ENCODE results near the gene COG5.

Gene COG5

GRCh38 chr7:107494884-107495283 is 68.8 kb downstream of the COG5 start:
- Histone ChIP-seq H3K27ac (ENCODE audit: low read depth, low read length) (no peak overlapping the region), H3K4me3 (ENCODE audit: low read depth in 1 of 2, low read length in 2 of 2) (no peak overlapping the region), H3K36me3 (ENCODE audit: control insufficient read depth in 1 of 2, insufficient read depth in 2 of 2, low read length in 2 of 2) (peaks cover 0 to 3% of the 10 kb centered on the region in 2 donors), H3K9me3 (ENCODE audit: control insufficient read depth in 1 of 2, low read length in 2 of 2) (no peaks in the 10 kb centered on the region), H3K9ac (ENCODE audit: low read depth in 1 of 2, low read length in 2 of 2) (no peak overlapping the region), H3K27me3 (ENCODE audit: control insufficient read depth in 1 of 2, insufficient read depth in 2 of 2, low read length in 2 of 2) (no peaks in the 10 kb centered on the region), H3K4me1 (ENCODE audit: control insufficient read depth in 1 of 2, insufficient read depth in 2 of 2, low read length in 2 of 2) (no peaks in the 10 kb centered on the region)

- peaks cover 0 to 3% of the 10 kb centered on the region in 2 donors for H3K36me3 ChIP-seq (ENCODE audit: control insufficient read depth in 1 of 2, insufficient read depth in 2 of 2, low read length in 2 of 2)
- H3K27ac ChIP-seq (ENCODE audit: low read depth, low read length) = no peak overlapping the region
- no peak overlapping the region for H3K9ac ChIP-seq (ENCODE audit: low read depth in 1 of 2, low read length in 2 of 2)
- H3K4me1 ChIP-seq (ENCODE audit: control insufficient read depth in 1 of 2, insufficient read depth in 2 of 2, low read length in 2 of 2) = no peaks in the 10 kb centered on the region
- no peaks in the 10 kb centered on the region for H3K9me3 ChIP-seq (ENCODE audit: control insufficient read depth in 1 of 2, low read length in 2 of 2)
- no peak overlapping the region for H3K4me3 ChIP-seq (ENCODE audit: low read depth in 1 of 2, low read length in 2 of 2)
- H3K27me3 ChIP-seq (ENCODE audit: control insufficient read depth in 1 of 2, insufficient read depth in 2 of 2, low read length in 2 of 2) = no peaks in the 10 kb centered on the region
These were observed 69.4 kb downstream of the COG5 start for GRCh38 chr7:107494315-107494751.

- no peaks in the 10 kb centered on the region for H3K9me3 ChIP-seq (ENCODE audit: control insufficient read depth in 1 of 2, low read length in 2 of 2)
- H3K27me3 ChIP-seq (ENCODE audit: control insufficient read depth in 1 of 2, insufficient read depth in 2 of 2, low read length in 2 of 2) = no peaks in the 10 kb centered on the region
- no peak overlapping the region for H3K4me3 ChIP-seq (ENCODE audit: low read depth in 1 of 2, low read length in 2 of 2)
- no peaks in the 10 kb centered on the region for H3K4me1 ChIP-seq (ENCODE audit: control insufficient read depth in 1 of 2, insufficient read depth in 2 of 2, low read length in 2 of 2)
- H3K36me3 ChIP-seq (ENCODE audit: control insufficient read depth in 1 of 2, insufficient read depth in 2 of 2, low read length in 2 of 2) = peaks cover 0 to 3% of the 10 kb centered on the region in 2 donors
- no peak overlapping the region for H3K9ac ChIP-seq (ENCODE audit: low read depth in 1 of 2, low read length in 2 of 2)
- H3K27ac ChIP-seq (ENCODE audit: low read depth, low read length) = no peak overlapping the region
These were observed 70.8 kb downstream of the COG5 start for GRCh38 chr7:107492875-107493274.

GRCh38 chr7:107486041-107486440 is 77.7 kb downstream of the COG5 start:
- no peaks in the 10 kb centered on the region for H3K9me3 ChIP-seq (ENCODE audit: control insufficient read depth in 1 of 2, low read length in 2 of 2)
- no peaks in the 10 kb centered on the region for H3K27me3 ChIP-seq (ENCODE audit: control insufficient read depth in 1 of 2, insufficient read depth in 2 of 2, low read length in 2 of 2)
- no peak overlapping the region for H3K27ac ChIP-seq (ENCODE audit: low read depth, low read length)
- H3K9ac ChIP-seq (ENCODE audit: low read depth in 1 of 2, low read length in 2 of 2) = no peak overlapping the region
- no peak overlapping the region for H3K4me3 ChIP-seq (ENCODE audit: low read depth in 1 of 2, low read length in 2 of 2)
- no peaks in the 10 kb centered on the region for H3K4me1 ChIP-seq (ENCODE audit: control insufficient read depth in 1 of 2, insufficient read depth in 2 of 2, low read length in 2 of 2)
- no peaks in the 10 kb centered on the region for H3K36me3 ChIP-seq (ENCODE audit: control insufficient read depth in 1 of 2, insufficient read depth in 2 of 2, low read length in 2 of 2)

- H3K4me3 ChIP-seq (ENCODE audit: low read depth in 1 of 2, low read length in 2 of 2) = no peak overlapping the region
- no peaks in the 10 kb centered on the region for H3K4me1 ChIP-seq (ENCODE audit: control insufficient read depth in 1 of 2, insufficient read depth in 2 of 2, low read length in 2 of 2)
- no peaks in the 10 kb centered on the region for H3K36me3 ChIP-seq (ENCODE audit: control insufficient read depth in 1 of 2, insufficient read depth in 2 of 2, low read length in 2 of 2)
- no peak overlapping the region for H3K9ac ChIP-seq (ENCODE audit: low read depth in 1 of 2, low read length in 2 of 2)
- no peaks in the 10 kb centered on the region for H3K9me3 ChIP-seq (ENCODE audit: control insufficient read depth in 1 of 2, low read length in 2 of 2)
- H3K27ac ChIP-seq (ENCODE audit: low read depth, low read length) = no peak overlapping the region
- no peaks in the 10 kb centered on the region for H3K27me3 ChIP-seq (ENCODE audit: control insufficient read depth in 1 of 2, insufficient read depth in 2 of 2, low read length in 2 of 2)
These were observed 81.1 kb downstream of the COG5 start for GRCh38 chr7:107482571-107482970.

GRCh38 chr7:107480932-107481331 is 82.8 kb downstream of the COG5 start:
- Histone ChIP-seq H3K9ac (ENCODE audit: low read depth in 1 of 2, low read length in 2 of 2) (no peak overlapping the region), H3K4me1 (ENCODE audit: control insufficient read depth in 1 of 2, insufficient read depth in 2 of 2, low read length in 2 of 2) (no peaks in the 10 kb centered on the region), H3K27me3 (ENCODE audit: control insufficient read depth in 1 of 2, insufficient read depth in 2 of 2, low read length in 2 of 2) (no peaks in the 10 kb centered on the region), H3K27ac (ENCODE audit: low read depth, low read length) (no peak overlapping the region), H3K9me3 (ENCODE audit: control insufficient read depth in 1 of 2, low read length in 2 of 2) (no peaks in the 10 kb centered on the region), H3K4me3 (ENCODE audit: low read depth in 1 of 2, low read length in 2 of 2) (no peak overlapping the region), H3K36me3 (ENCODE audit: control insufficient read depth in 1 of 2, insufficient read depth in 2 of 2, low read length in 2 of 2) (no peaks in the 10 kb centered on the region)

GRCh38 chr7:107479303-107479702 is 84.4 kb downstream of the COG5 start:
- Histone ChIP-seq H3K36me3 (ENCODE audit: control insufficient read depth in 1 of 2, insufficient read depth in 2 of 2, low read length in 2 of 2) (no peaks in the 10 kb centered on the region), H3K27ac (ENCODE audit: low read depth, low read length) (no peak overlapping the region), H3K4me3 (ENCODE audit: low read depth in 1 of 2, low read length in 2 of 2) (no peak overlapping the region), H3K9me3 (ENCODE audit: control insufficient read depth in 1 of 2, low read length in 2 of 2) (no peaks in the 10 kb centered on the region), H3K27me3 (ENCODE audit: control insufficient read depth in 1 of 2, insufficient read depth in 2 of 2, low read length in 2 of 2) (no peaks in the 10 kb centered on the region), H3K9ac (ENCODE audit: low read depth in 1 of 2, low read length in 2 of 2) (no peak overlapping the region), H3K4me1 (ENCODE audit: control insufficient read depth in 1 of 2, insufficient read depth in 2 of 2, low read length in 2 of 2) (no peaks in the 10 kb centered on the region)

GRCh38 chr7:107474104-107474521 is 89.6 kb downstream of the COG5 start:
- Histone ChIP-seq H3K36me3 (ENCODE audit: control insufficient read depth in 1 of 2, insufficient read depth in 2 of 2, low read length in 2 of 2) (no peaks in the 10 kb centered on the region), H3K27ac (ENCODE audit: low read depth, low read length) (no peak overlapping the region), H3K9ac (ENCODE audit: low read depth in 1 of 2, low read length in 2 of 2) (no peak overlapping the region), H3K27me3 (ENCODE audit: control insufficient read depth in 1 of 2, insufficient read depth in 2 of 2, low read length in 2 of 2) (no peaks in the 10 kb centered on the region), H3K9me3 (ENCODE audit: control insufficient read depth in 1 of 2, low read length in 2 of 2) (no peaks in the 10 kb centered on the region), H3K4me3 (ENCODE audit: low read depth in 1 of 2, low read length in 2 of 2) (no peak overlapping the region), H3K4me1 (ENCODE audit: control insufficient read depth in 1 of 2, insufficient read depth in 2 of 2, low read length in 2 of 2) (no peaks in the 10 kb centered on the region)

GRCh38 chr7:107472116-107472515 is 91.6 kb downstream of the COG5 start:
- H3K27ac ChIP-seq (ENCODE audit: low read depth, low read length) = no peak overlapping the region
- H3K9ac ChIP-seq (ENCODE audit: low read depth in 1 of 2, low read length in 2 of 2) = no peak overlapping the region

GRCh38 chr7:107471292-107472070 is 92.2 kb downstream of the COG5 start:
- H3K27me3 ChIP-seq (ENCODE audit: control insufficient read depth in 1 of 2, insufficient read depth in 2 of 2, low read length in 2 of 2) = no peaks in the 10 kb centered on the region
- H3K9me3 ChIP-seq (ENCODE audit: control insufficient read depth in 1 of 2, low read length in 2 of 2) = no peaks in the 10 kb centered on the region
- no peak overlapping the region for H3K4me3 ChIP-seq (ENCODE audit: low read depth in 1 of 2, low read length in 2 of 2)
- no peak overlapping the region for H3K27ac ChIP-seq (ENCODE audit: low read depth, low read length)
- no peaks in the 10 kb centered on the region for H3K4me1 ChIP-seq (ENCODE audit: control insufficient read depth in 1 of 2, insufficient read depth in 2 of 2, low read length in 2 of 2)
- no peak overlapping the region for H3K9ac ChIP-seq (ENCODE audit: low read depth in 1 of 2, low read length in 2 of 2)
- H3K36me3 ChIP-seq (ENCODE audit: control insufficient read depth in 1 of 2, insufficient read depth in 2 of 2, low read length in 2 of 2) = no peaks in the 10 kb centered on the region

More at GRCh38 chr7:107472116-107472515, 91.6 kb downstream of the COG5 start:
- no peaks in the 10 kb centered on the region for H3K36me3 ChIP-seq (ENCODE audit: control insufficient read depth in 1 of 2, insufficient read depth in 2 of 2, low read length in 2 of 2)
- H3K9me3 ChIP-seq (ENCODE audit: control insufficient read depth in 1 of 2, low read length in 2 of 2) = no peaks in the 10 kb centered on the region
- H3K4me1 ChIP-seq (ENCODE audit: control insufficient read depth in 1 of 2, insufficient read depth in 2 of 2, low read length in 2 of 2) = no peaks in the 10 kb centered on the region
- H3K27me3 ChIP-seq (ENCODE audit: control insufficient read depth in 1 of 2, insufficient read depth in 2 of 2, low read length in 2 of 2) = no peaks in the 10 kb centered on the region
- H3K4me3 ChIP-seq (ENCODE audit: low read depth in 1 of 2, low read length in 2 of 2) = no peak overlapping the region

Measured in duodenal mucosa (tissue), 2 donors.